Activated T-helper 17 cell treated with anti-CD3 and anti-CD28 coated beads, Interleukin-2, amount 50 U/mL, for 72 hours (primary cell): Measurements from ENCODE around the gene TMEM107. TPM values are rescaled to one million over a fixed set of nuclear protein-coding genes. Genes with fewer than 3 reads are reported as not detected.

ENCODE experiments used
- ATAC-seq: fragments of 150-1000 bp; cut with Tn5 transposase; replicated peaks from 2 replicates; pipeline ENCODE4 v1.10.0; 2021; ENCODE audit warnings: mild to moderate bottlenecking, moderate library complexity
- H3K27ac Mint-ChIP-seq: one replicate; pipeline ENCODE4 v1.8.0; 2022; ENCODE audit warnings: mixed read lengths
- H3K27me3 Mint-ChIP-seq: one replicate; pipeline ENCODE4 v1.8.0; 2022; ENCODE audit warnings: mixed read lengths
- H3K36me3 Mint-ChIP-seq: one replicate; pipeline ENCODE4 v1.8.0; 2022; ENCODE audit warnings: low read depth, mild to moderate bottlenecking, mixed read lengths
- H3K4me1 Mint-ChIP-seq: one replicate; pipeline ENCODE4 v1.8.0; 2022; ENCODE audit warnings: mixed read lengths
- H3K4me3 Mint-ChIP-seq: one replicate; pipeline ENCODE4 v1.8.0; 2022; ENCODE audit warnings: mild to moderate bottlenecking, mixed read lengths
- H3K9me3 Mint-ChIP-seq: one replicate; pipeline ENCODE4 v1.8.0; 2022; ENCODE audit warnings: mixed read lengths
- total RNA-seq, 2 donors: library from RNA; stranded (reverse); gene quantifications; one replicate each; pipeline ENCODE4 v1.2.3, GENCODE V29; 2022

The TMEM107 gene
- total RNA-seq, 2 donors from 2014 or later, result 43.3 to 45.3 TPM

- ATAC-seq, result no peak
- no peak overlapping the region for H3K27ac Mint-ChIP-seq
- H3K4me1 Mint-ChIP-seq, result peaks cover 10% of the 10 kb centered on the region
- H3K4me3 Mint-ChIP-seq, result no peak overlapping the region
- H3K36me3 Mint-ChIP-seq, result peaks cover 62% of the 10 kb centered on the region
- H3K9me3 Mint-ChIP-seq, result no peaks in the 10 kb centered on the region
- no peaks in the 10 kb centered on the region for H3K27me3 Mint-ChIP-seq
Measured at GRCh38 chr17:8206536-8206935, 30.4 kb upstream of the TMEM107 start.

GRCh38 chr17:8204761-8205555, 28.8 kb upstream of the TMEM107 start:
- no peak for ATAC-seq
- peaks cover 54% of the 10 kb centered on the region for H3K36me3 Mint-ChIP-seq
- no peaks in the 10 kb centered on the region for H3K27me3 Mint-ChIP-seq
- H3K27ac Mint-ChIP-seq, result no peak overlapping the region
- H3K4me3 Mint-ChIP-seq, result no peak overlapping the region
- H3K4me1 Mint-ChIP-seq, result peaks cover under 1% of the 10 kb centered on the region
- H3K9me3 Mint-ChIP-seq, result no peaks in the 10 kb centered on the region

GRCh38 chr17:8192070-8192815, 16.1 kb upstream of the TMEM107 start:
- no peaks in the 10 kb centered on the region for H3K27me3 Mint-ChIP-seq
- no peaks in the 10 kb centered on the region for H3K9me3 Mint-ChIP-seq
- no peak overlapping the region for H3K4me3 Mint-ChIP-seq
- no peaks in the 10 kb centered on the region for H3K36me3 Mint-ChIP-seq
- peak; percentile 63 for ATAC-seq
- H3K4me1 Mint-ChIP-seq, result peaks cover 10% of the 10 kb centered on the region
- H3K27ac Mint-ChIP-seq, result no peak overlapping the region

- Mint-ChIP-seq H3K27ac (peak overlapping the region; percentile 77), H3K36me3 (no peaks in the 10 kb centered on the region), H3K4me3 (no peak overlapping the region), H3K4me1 (peaks cover 5% of the 10 kb centered on the region), H3K9me3 (no peaks in the 10 kb centered on the region), H3K27me3 (no peaks in the 10 kb centered on the region)
- no peak for ATAC-seq
Measured at GRCh38 chr17:8190506-8190905, 14.3 kb upstream of the TMEM107 start.

- H3K36me3 Mint-ChIP-seq, result no peaks in the 10 kb centered on the region
- peaks cover 5% of the 10 kb centered on the region for H3K4me1 Mint-ChIP-seq
- H3K4me3 Mint-ChIP-seq, result no peak within 1 kb of the TSS
- no peaks in the 10 kb centered on the region for H3K9me3 Mint-ChIP-seq
- peak; percentile 70 for ATAC-seq
- peak within 1 kb of the TSS; percentile 77 for H3K27ac Mint-ChIP-seq
- no peaks in the 10 kb centered on the region for H3K27me3 Mint-ChIP-seq
Measured at GRCh38 chr17:8189711-8190477, 13.7 kb upstream of the TMEM107 start, which contains the start of gene BORCS6. Gene BORCS6, minus strand, starts transcription at chr17:8190180. Its CDS starts 40 bp downstream, at chr17:8190140.

- H3K36me3 Mint-ChIP-seq, result no peaks in the 10 kb centered on the region
- H3K9me3 Mint-ChIP-seq, result no peaks in the 10 kb centered on the region
- ATAC-seq, result no peak
- H3K27ac Mint-ChIP-seq, result no peak overlapping the region
- no peak overlapping the region for H3K4me3 Mint-ChIP-seq
- H3K4me1 Mint-ChIP-seq, result peaks cover 5% of the 10 kb centered on the region
- no peaks in the 10 kb centered on the region for H3K27me3 Mint-ChIP-seq
Measured at GRCh38 chr17:8189041-8189710, 13.0 kb upstream of the TMEM107 start.

GRCh38 chr17:8188263-8188839, 12.2 kb upstream of the TMEM107 start:
- ATAC-seq, result no peak
- no peaks in the 10 kb centered on the region for H3K36me3 Mint-ChIP-seq

GRCh38 chr17:8187517-8188262, 11.5 kb upstream of the TMEM107 start:
- Mint-ChIP-seq H3K36me3 (no peaks in the 10 kb centered on the region), H3K27me3 (no peaks in the 10 kb centered on the region), H3K27ac (no peak overlapping the region), H3K4me1 (peaks cover 5% of the 10 kb centered on the region), H3K9me3 (no peaks in the 10 kb centered on the region), H3K4me3 (no peak overlapping the region)
- ATAC-seq, result peak; percentile 42

More at GRCh38 chr17:8188263-8188839, 12.2 kb upstream of the TMEM107 start:
- Mint-ChIP-seq H3K27me3 (no peaks in the 10 kb centered on the region), H3K4me3 (no peak overlapping the region), H3K4me1 (peaks cover 5% of the 10 kb centered on the region), H3K27ac (no peak overlapping the region), H3K9me3 (no peaks in the 10 kb centered on the region)

- Mint-ChIP-seq H3K4me3 (no peak overlapping the region), H3K27me3 (no peaks in the 10 kb centered on the region), H3K4me1 (peaks cover 5% of the 10 kb centered on the region), H3K36me3 (no peaks in the 10 kb centered on the region), H3K27ac (no peak overlapping the region), H3K9me3 (no peaks in the 10 kb centered on the region)
- peak; percentile 58 for ATAC-seq
Measured at GRCh38 chr17:8186787-8187516, 10.8 kb upstream of the TMEM107 start.

GRCh38 chr17:8186446-8186786, 10.2 kb upstream of the TMEM107 start:
- no peaks in the 10 kb centered on the region for H3K9me3 Mint-ChIP-seq
- no peak for ATAC-seq

GRCh38 chr17:8185582-8186445, 9.6 kb upstream of the TMEM107 start:
- Mint-ChIP-seq H3K36me3 (no peaks in the 10 kb centered on the region), H3K27ac (no peak overlapping the region), H3K9me3 (no peaks in the 10 kb centered on the region), H3K4me1 (peaks cover 2% of the 10 kb centered on the region), H3K4me3 (no peak overlapping the region), H3K27me3 (no peaks in the 10 kb centered on the region)
- peak; percentile 21 for ATAC-seq

More at GRCh38 chr17:8186446-8186786, 10.2 kb upstream of the TMEM107 start:
- Mint-ChIP-seq H3K27me3 (no peaks in the 10 kb centered on the region), H3K36me3 (no peaks in the 10 kb centered on the region), H3K27ac (no peak overlapping the region), H3K4me1 (peaks cover 5% of the 10 kb centered on the region), H3K4me3 (no peak overlapping the region)
